HepG2 (cell line): ENCODE measurements around the gene ANO1. TPM values are rescaled to one million over a fixed set of nuclear protein-coding genes. Genes with fewer than 3 reads are reported as not detected.
A peak's percentile ranks its signal among the peaks of the same experiment; 100 is the strongest.

ENCODE experiments used
- ATAC-seq: fragments of 200-7000 bp; cut with Tn5 transposase; 3 replicates; pipeline ENCODE4 v1.9.1; 2020; ENCODE audit warnings: mild to moderate bottlenecking, moderate library complexity
- BruUV-seq: library from RNA; stranded (reverse); fragments of 400-500 nt; replicated peaks from 2 replicates; lab custom pipeline; 2021; lab: Mats Ljungman, UMichigan
- CTCF ChIA-PET: fragments of 300-600 bp; formaldehyde crosslinking; extraction: SDS; loops from one replicate; lab custom pipeline; 2021; ENCODE audit warnings: low total read pairs, inconsistent platforms, low intra/inter-chr PET ratio; lab: Yijun Ruan, JAX
- POLR2A ChIA-PET: fragments of 350-600 bp; sonication (Branson Sonifier 250); formaldehyde crosslinking; loops from one replicate; lab custom pipeline; 2020; ENCODE audit warnings: antibody characterized with exemption, inconsistent platforms; lab: Yijun Ruan, JAX
- DNase-seq: peaks from one replicate; pipeline ENCODE4 v3.0.0-alpha.2; 2015; ENCODE audit warnings: low spot score
- FAIRE-seq: peaks from 3 replicates; lab custom pipeline; 2011; peaks lifted over from hg19 to GRCh38; lab: Jason Lieb, UNC
- H2AFZ ChIP-seq: one replicate; pipeline ENCODE4 v1.6.1; 2011; ENCODE audit warnings: low read length, inconsistent platforms
- H3K27ac ChIP-seq: fragments of 300-600 bp; 3 replicates; pipeline ENCODE4 v1.8.0; 2011; ENCODE audit warnings: mixed run types, mild to moderate bottlenecking, mixed read lengths, low read length, inconsistent platforms; ENCODE audit not compliant: insufficient read depth; ENCODE audit errors: extremely low read length
- H3K27me3 ChIP-seq, 2 experiments: fragments of 200-600 bp in 1 of 2; 2 replicates in 1 of 2; 3 replicates in 1 of 2; pipeline versions ENCODE4 v1.6.0 to v1.8.0; 2011; ENCODE audit warnings: low read length in 2 of 2, mild to moderate bottlenecking in 2 of 2, moderate library complexity in 2 of 2, inconsistent platforms in 1 of 2; ENCODE audit not compliant: insufficient read depth in 2 of 2, control insufficient read depth in 1 of 2
- H3K36me3 ChIP-seq, 2 experiments: fragments of 200-600 bp in 1 of 2; replicated peaks in 1 of 2; 2 replicates in 1 of 2; 3 replicates in 1 of 2; pipeline versions ENCODE4 v1.5.1 to v1.8.0; 2011; ENCODE audit warnings: low read length in 2 of 2, inconsistent platforms in 1 of 2; ENCODE audit not compliant: insufficient read depth in 2 of 2, control insufficient read depth in 1 of 2
- H3K4me1 ChIP-seq: 2 replicates; pipeline ENCODE4 v1.5.1; 2012; ENCODE audit warnings: low read length, inconsistent platforms; ENCODE audit not compliant: insufficient read depth
- H3K4me2 ChIP-seq: 2 replicates; pipeline ENCODE4 v1.6.0; 2011; ENCODE audit warnings: low read depth, low read length, inconsistent platforms
- H3K4me3 ChIP-seq, 3 experiments: fragments of 200-600 bp in 1 of 3; sonication (generic), shearing (Covaris generic) in 1 of 3; replicated peaks in 1 of 3; 2 replicates each; pipeline ENCODE4 v1.5.1; 2011 to 2016; ENCODE audit warnings: low read length in 3 of 3, inconsistent platforms in 2 of 3, low read depth in 2 of 3, mild to moderate bottlenecking in 2 of 3, control low read depth in 1 of 3, mixed read lengths in 1 of 3; ENCODE audit not compliant: insufficient read depth in 1 of 3
- H3K79me2 ChIP-seq: one replicate; pipeline ENCODE4 v1.6.1; 2011; ENCODE audit warnings: low read length, inconsistent platforms; ENCODE audit not compliant: insufficient read depth
- H3K9ac ChIP-seq: 2 replicates; pipeline ENCODE4 v1.6.0; 2011; ENCODE audit warnings: mild to moderate bottlenecking, low read depth, low read length, inconsistent platforms; ENCODE audit not compliant: insufficient read depth
- H3K9me3 ChIP-seq: 2 replicates; pipeline ENCODE4 v1.5.1; 2012; ENCODE audit warnings: mild to moderate bottlenecking, low read length
- H4K20me1 ChIP-seq: 2 replicates; pipeline ENCODE4 v1.6.0; 2011; ENCODE audit warnings: inconsistent platforms, mild to moderate bottlenecking, low read length, moderate library complexity; ENCODE audit not compliant: insufficient read depth
- ADNP ChIP-seq: sonication (generic); formaldehyde crosslinking; IDR thresholded peaks from 2 replicates; pipeline ENCODE4 v1.4.0; 2020; ENCODE audit warnings: missing genetic modification reagents
- ARID2 ChIP-seq: sonication (generic); formaldehyde crosslinking; IDR thresholded peaks from 2 replicates; pipeline ENCODE4 v1.8.1; 2022; ENCODE audit warnings: mild to moderate bottlenecking, missing genetic modification reagents, borderline replicate concordance
- IRF2 ChIP-seq: IDR thresholded peaks from 2 replicates; pipeline ENCODE4 v1.6.1; 2018; ENCODE audit warnings: missing genetic modification reagents, missing compliant biosample characterization
- NFYB ChIP-seq: sonication (generic); formaldehyde crosslinking; IDR thresholded peaks from 2 replicates; pipeline ENCODE4 v1.4.0; 2020; ENCODE audit warnings: missing genetic modification reagents
- RBAK ChIP-seq: sonication (generic); formaldehyde crosslinking; IDR thresholded peaks from 2 replicates; pipeline ENCODE4 v1.5.1; 2020; ENCODE audit warnings: mild to moderate bottlenecking, missing genetic modification reagents
- ZMAT3 ChIP-seq: sonication (generic); formaldehyde crosslinking; conservative IDR thresholded peaks from 2 replicates; pipeline ENCODE4 v1.7.0; 2021; ENCODE audit warnings: missing genetic modification reagents
- WGBS: methylation state at CpG from one replicate; pipeline ENCODE4 v1.1.6; 2017; ENCODE audit warnings: low lambda C conversion rate; 5-methylcytosine and 5-hydroxymethylcytosine counted together
- in situ Hi-C: cut with HindIII; loops from 2 replicates; pipeline ENCODE4 v1.10.0; 2017; ENCODE audit warnings: low pct_unique_long_range_greater_than_20kb; ENCODE audit not compliant: extremely low pct_ligation_motif_present
- intact Hi-C: fragments of 100-400 bp; cut with micrococcal nuclease; formaldehyde crosslinking; loops from one replicate; pipeline ENCODE4 v1.10.0; 2022; ENCODE audit not compliant: unreplicated experiment
- polyA plus RNA-seq, 8 experiments: library from polyadenylated mRNA; depleted of rRNA in 3 of 8; stranded (reverse) in 7 of 8; unstranded in 1 of 8; fragments of >200 nt; fragmentation: Illumina TruSeq in 4 of 8; extraction: Trizol in 4 of 8; gene quantifications; 2 replicates each; pipeline versions ENCODE4 v1.2.1 to v1.2.3, GENCODE V29; 2011 to 2016; ENCODE audit warnings: low read depth in 4 of 8, missing spikeins in 1 of 8, mixed read lengths in 1 of 8; ENCODE audit not compliant: insufficient read depth in 1 of 8
- total RNA-seq, 5 experiments: library from RNA; depleted of rRNA; stranded (reverse); fragments of >200 nt; fragmentation: Illumina TruSeq; extraction: Trizol; gene quantifications; 2 replicates each; pipeline ENCODE4 v1.2.3, GENCODE V29; 2016; ENCODE audit warnings: low read depth in 1 of 5

Gene ANO1
- total and polyA plus RNA-seq, 2 of the 13 experiments (the other 11 are each of a cell fraction or from before 2014, with no cell fraction given), result not detected

DNA sequence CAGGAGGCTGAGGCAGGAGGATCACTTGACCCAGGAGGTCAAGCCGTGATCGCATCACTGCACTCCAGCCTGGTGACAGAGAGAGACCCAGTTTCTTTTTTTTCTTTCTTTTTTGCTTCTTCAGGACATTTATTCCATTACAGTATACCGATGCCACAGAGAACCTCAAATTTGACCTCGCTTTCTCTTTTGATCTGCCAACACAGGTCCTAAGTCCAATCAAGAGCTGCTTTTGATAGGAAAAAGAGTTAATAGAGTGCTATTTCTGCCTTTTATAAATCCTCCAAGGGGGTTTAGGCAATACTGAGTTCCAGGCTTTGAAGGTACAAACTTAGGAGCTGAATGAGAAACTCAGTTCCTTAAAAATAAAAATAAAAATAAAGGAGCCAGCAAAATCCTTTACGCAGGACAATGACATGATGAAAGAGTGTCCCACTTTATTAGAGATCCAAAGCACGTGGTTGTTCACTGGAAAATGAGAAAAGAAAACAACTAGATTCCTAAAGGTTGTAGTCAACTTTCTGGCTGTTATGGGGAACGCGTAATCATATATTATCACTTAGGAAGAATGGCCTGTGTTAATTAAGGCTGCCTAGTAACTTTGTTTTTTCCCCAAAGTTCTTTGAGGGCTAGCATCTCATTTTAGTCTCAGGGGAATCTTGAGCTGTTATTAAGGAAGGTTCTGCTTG lies 152.2 kb downstream of the ANO1 start:
- ChIA-PET POLR2A (no interaction called here), CTCF (no interaction called here)
- TF ChIP-seq NFYB (CRISPR knock-in tag) (no peak), ADNP (no peak)
- no peaks in the 10 kb centered on the region for H3K9me3 ChIP-seq
- no peak overlapping the region for H3K4me2 ChIP-seq
- FAIRE-seq (no peak), ATAC-seq (no peak), DNase-seq (no peak)
- BruUV-seq, result no TSS peak
- H3K79me2 ChIP-seq, result no peaks in the 10 kb centered on the region
- H3K4me1 ChIP-seq, result peaks cover 22% of the 10 kb centered on the region
- H3K4me3 ChIP-seq, result no peak overlapping the region
- WGBS, result 49% methylated on average over 8 of the region's 8 CpGs
- H3K36me3 ChIP-seq, result no peaks in the 10 kb centered on the region
- in situ Hi-C loops, result no loop called here
- no peaks in the 10 kb centered on the region for H4K20me1 ChIP-seq
- H3K27ac ChIP-seq, result no peak overlapping the region
- no peak overlapping the region for H2AFZ ChIP-seq
- H3K27me3 ChIP-seq, result peaks cover 9 to 27% of the 10 kb centered on the region in 2 experiments
- H3K9ac ChIP-seq, result no peak overlapping the region
- intact Hi-C loops, result no loop called here

DNA sequence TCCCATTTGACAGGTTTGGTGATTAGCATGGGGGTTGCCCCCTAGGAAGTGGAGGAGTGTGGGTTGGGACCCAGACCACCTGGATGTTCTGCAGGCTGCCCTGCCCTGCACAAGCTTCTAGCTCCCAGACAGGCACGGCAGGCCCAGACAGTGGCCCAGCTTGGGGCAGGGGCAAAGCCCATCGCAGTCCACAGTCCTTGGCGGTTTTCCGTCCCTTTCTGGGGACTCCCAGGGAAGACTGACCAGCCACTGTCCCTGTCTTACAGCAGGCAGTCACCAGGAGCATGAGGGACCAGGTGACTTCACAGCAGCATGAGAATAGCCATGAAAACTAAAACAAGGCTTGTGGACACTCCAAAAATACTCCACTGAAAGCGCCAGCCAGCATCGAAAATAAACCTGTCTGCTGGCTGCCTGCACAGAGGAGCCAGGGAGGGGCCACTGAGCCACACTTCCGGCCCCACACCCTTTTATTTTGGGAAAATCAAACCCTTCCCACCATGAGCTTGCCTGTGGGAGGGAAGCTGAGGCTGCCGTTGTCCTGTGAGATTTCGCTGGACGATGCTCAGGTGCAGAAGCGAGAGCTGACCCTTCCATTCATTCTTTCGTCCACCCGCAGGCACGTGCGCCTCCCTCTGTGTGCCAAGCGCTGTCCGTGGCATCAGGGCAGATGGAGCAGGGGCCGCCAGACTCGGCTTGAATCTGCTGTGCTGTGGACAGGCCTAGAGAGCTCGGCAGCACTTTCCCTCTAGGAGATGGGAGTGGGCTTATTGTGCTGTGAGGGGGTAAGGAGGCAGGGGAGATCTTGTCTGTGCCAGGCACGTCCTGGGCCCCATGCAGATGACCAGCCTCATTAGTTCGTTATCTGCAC lies 153.0 kb downstream of the ANO1 start:
- TF ChIP-seq RBAK (CRISPR knock-in tag), result no peak
- no peak for TF ChIP-seq IRF2 (CRISPR knock-in tag)
- no peak for TF ChIP-seq ARID2 (CRISPR knock-in tag)
- TF ChIP-seq ZMAT3 (CRISPR knock-in tag), result no peak
- DNase-seq (no peak), FAIRE-seq (no peak), ATAC-seq (peak; percentile 21)
- Histone ChIP-seq H3K27ac (no peak overlapping the region), H3K9ac (no peak overlapping the region), H3K79me2 (no peaks in the 10 kb centered on the region), H2AFZ (no peak overlapping the region), H3K4me1 (peaks cover 22% of the 10 kb centered on the region), H3K36me3 (no peaks in the 10 kb centered on the region), H3K27me3 (peaks cover 7 to 19% of the 10 kb centered on the region in 2 experiments), H3K4me2 (peak overlapping the region; percentile 27; the same call in 1 of the 2 replicates), H3K4me3 (no peak overlapping the region; a peak in 1 of 6 replicates), H4K20me1 (no peaks in the 10 kb centered on the region), H3K9me3 (no peaks in the 10 kb centered on the region)
- intact Hi-C loops (no loop called here), in situ Hi-C loops (no loop called here)
- POLR2A ChIA-PET, result no interaction called here
- WGBS, result 36% methylated on average over 11 of the region's 22 CpGs
- BruUV-seq, result no TSS peak
- CTCF ChIA-PET, result no interaction called here
